Eye (tissue), 1 donor: ENCODE measurements around the gene SETDB2.

ENCODE experiments used
- DNase-seq: peaks from one replicate; pipeline ENCODE4 v3.0.0-alpha.2; 2015

SETDB2 gene

GRCh38 chr13:49538404-49538803 is 94.3 kb downstream of the SETDB2 start:
- DNase-seq = no peak

- no peak for DNase-seq
Measured at GRCh38 chr13:49539313-49539712, 95.2 kb downstream of the SETDB2 start.

- DNase-seq = no peak
Measured at GRCh38 chr13:49539746-49540145, 95.7 kb downstream of the SETDB2 start.

DNA sequence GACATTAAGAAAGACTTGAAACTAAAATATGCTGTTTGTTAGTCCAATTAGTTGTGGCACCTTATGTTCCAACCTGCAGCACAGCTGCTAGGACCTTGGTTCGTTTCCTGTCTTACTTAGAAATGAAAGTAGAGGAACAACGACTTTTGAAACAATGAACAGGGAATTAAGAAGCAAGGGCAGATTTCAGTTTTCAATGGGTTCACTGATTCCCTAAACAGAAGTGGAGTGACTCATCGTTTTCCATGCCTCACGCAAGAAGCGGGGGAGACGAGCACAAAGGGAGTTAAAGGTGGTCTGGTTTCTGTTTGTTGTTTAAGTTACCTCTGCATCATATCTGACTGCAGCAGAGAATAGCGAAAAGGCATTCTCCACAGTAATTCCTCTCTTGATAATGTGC is 96.5 kb downstream of the SETDB2 start:
- DNase-seq = no peak

DNA sequence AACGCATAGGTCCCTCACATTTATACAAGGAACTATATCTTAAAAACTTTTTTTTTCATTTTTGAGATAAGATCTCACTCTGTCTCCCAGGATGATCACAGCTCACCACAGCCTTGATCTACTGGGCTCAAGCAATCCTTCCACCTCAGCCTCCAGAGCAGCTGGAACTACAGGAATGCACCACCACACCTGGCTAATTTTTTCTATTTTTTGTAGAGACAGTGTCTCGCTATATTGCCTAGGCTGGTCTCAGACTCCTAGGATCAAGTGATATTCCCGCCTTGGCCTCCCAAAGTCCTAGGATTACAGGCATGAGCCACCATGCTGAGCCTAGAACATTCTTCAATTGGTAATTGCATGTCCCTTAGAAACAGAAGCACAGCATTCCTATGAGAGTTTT is 99.6 kb downstream of the SETDB2 start:
- no peak for DNase-seq
